ENCODE measurements around the gene ESPL1.
"Not testable (repeated sequence)": the region's sequence is repeated elsewhere in the genome, so short reads cannot be mapped to it uniquely, and the experiment has no call there.

Gene ESPL1

GRCh38 chr12:53265783-53266182, 2.3 kb upstream of the ESPL1 start:
- DNase-seq, result no peak

- DNase-seq, result no peak
Observed at GRCh38 chr12:53267306-53267998, 647 bp upstream of the ESPL1 start.

- no peak for DNase-seq
Observed at GRCh38 chr12:53268630-53269562, 797 bp downstream of the ESPL1 start.

GRCh38 chr12:53274445-53274844, 6.3 kb downstream of the ESPL1 start:
- no peak for DNase-seq

- no peak for DNase-seq
Observed at GRCh38 chr12:53276511-53276910, 8.4 kb downstream of the ESPL1 start.

- no peak for DNase-seq
Observed at GRCh38 chr12:53277981-53278380, 9.9 kb downstream of the ESPL1 start.

GRCh38 chr12:53279283-53279869, 11.3 kb downstream of the ESPL1 start:
- DNase-seq, result no peak

GRCh38 chr12:53279888-53280498, 11.9 kb downstream of the ESPL1 start:
- no peak for DNase-seq

- DNase-seq, result no peak
Observed at GRCh38 chr12:53286448-53286847, 18.3 kb downstream of the ESPL1 start.

GRCh38 chr12:53287741-53288216, 19.7 kb downstream of the ESPL1 start:
- peak; percentile 20 for DNase-seq

GRCh38 chr12:53288322-53288721, 20.2 kb downstream of the ESPL1 start:
- DNase-seq, result no peak

GRCh38 chr12:53289891-53290290, 21.8 kb downstream of the ESPL1 start:
- DNase-seq, result no peak

GRCh38 chr12:53290661-53291060, 22.6 kb downstream of the ESPL1 start:
- no peak for DNase-seq

GRCh38 chr12:53292426-53292825, 24.3 kb downstream of the ESPL1 start:
- peak; percentile 96 for DNase-seq

GRCh38 chr12:53295070-53295890, 27.2 kb downstream of the ESPL1 start, which contains the start of gene PFDN5:
Gene PFDN5, plus strand, starts transcription at chr12:53295542. Its CDS starts 26 bp downstream, at chr12:53295568.
- peak; percentile 46 for DNase-seq

GRCh38 chr12:53295891-53296219, 27.8 kb downstream of the ESPL1 start:
- DNase-seq, result no peak

GRCh38 chr12:53297106-53297505, 29.0 kb downstream of the ESPL1 start:
- not testable (repeated sequence) for DNase-seq

- no peak for DNase-seq
Observed at GRCh38 chr12:53298164-53298563, 30.1 kb downstream of the ESPL1 start.

- DNase-seq, result no peak
Observed at GRCh38 chr12:53299101-53299453, 31.0 kb downstream of the ESPL1 start.

- DNase-seq, result peak; percentile 65
Observed at GRCh38 chr12:53299454-53300180, 31.5 kb downstream of the ESPL1 start, which contains the start of gene MYG1. Gene MYG1, plus strand, starts transcription at chr12:53299695. Its CDS starts 43 bp downstream, at chr12:53299738.

- DNase-seq, result no peak
Observed at GRCh38 chr12:53300187-53300586, 32.1 kb downstream of the ESPL1 start.

Data from NCI-H2029 treated with DMSO at 0.1 percent for 48 hours (cell line).